ENCODE data around the gene PHF12.
A peak's percentile ranks its signal among the peaks of the same experiment; 100 is the strongest.

PHF12 gene

GRCh38 chr17:28974451-28974850 is 23.1 kb upstream of the PHF12 start:
- no peak for DNase-seq

- no peak for DNase-seq
These were observed 22.1 kb upstream of the PHF12 start for GRCh38 chr17:28973425-28973824.

DNA sequence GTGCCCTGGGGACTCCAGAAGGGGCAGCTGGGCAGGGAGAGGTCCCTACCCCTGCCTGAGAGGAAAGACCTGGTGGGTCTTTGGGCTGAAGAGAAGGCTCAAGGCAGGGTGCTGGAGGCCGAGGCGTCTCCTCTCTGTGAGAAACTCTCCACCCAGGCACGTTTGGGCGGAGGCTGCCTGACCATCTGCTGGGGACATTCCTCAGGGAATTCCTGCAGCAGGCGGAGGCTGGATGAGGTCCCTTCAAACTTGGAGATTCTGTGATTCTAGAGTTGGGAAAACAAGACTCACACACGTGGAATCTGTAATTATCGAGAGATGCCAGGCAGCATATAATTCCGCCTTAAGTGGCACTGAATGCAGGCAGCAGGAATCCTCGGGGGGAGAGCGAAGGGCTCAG is 21.1 kb upstream of the PHF12 start:
- DNase-seq: no peak

DNA sequence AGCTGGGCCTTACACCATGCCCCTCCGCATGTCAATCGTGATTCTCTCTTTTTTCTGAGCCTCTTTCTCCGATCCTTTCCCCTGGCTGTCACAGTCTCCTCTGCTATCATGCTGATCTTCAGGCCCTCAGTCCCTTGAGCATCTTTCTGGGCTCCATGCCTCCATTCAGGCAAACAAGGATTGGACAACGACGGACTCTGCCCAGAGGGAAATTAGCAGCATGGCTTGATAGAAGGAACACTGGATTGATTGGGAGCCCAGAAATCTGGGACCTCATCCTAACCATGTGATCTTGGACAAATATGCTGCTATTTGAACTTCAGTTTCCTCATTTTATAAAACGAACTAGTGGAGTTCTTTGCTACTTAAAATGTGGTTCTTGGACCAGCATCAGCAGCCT is 19.6 kb upstream of the PHF12 start:
- DNase-seq: no peak

GRCh38 chr17:28969706-28970393 is 18.5 kb upstream of the PHF12 start:
- DNase-seq: no peak

- no peak for DNase-seq
These were observed 17.6 kb upstream of the PHF12 start for GRCh38 chr17:28968914-28969295.

DNA sequence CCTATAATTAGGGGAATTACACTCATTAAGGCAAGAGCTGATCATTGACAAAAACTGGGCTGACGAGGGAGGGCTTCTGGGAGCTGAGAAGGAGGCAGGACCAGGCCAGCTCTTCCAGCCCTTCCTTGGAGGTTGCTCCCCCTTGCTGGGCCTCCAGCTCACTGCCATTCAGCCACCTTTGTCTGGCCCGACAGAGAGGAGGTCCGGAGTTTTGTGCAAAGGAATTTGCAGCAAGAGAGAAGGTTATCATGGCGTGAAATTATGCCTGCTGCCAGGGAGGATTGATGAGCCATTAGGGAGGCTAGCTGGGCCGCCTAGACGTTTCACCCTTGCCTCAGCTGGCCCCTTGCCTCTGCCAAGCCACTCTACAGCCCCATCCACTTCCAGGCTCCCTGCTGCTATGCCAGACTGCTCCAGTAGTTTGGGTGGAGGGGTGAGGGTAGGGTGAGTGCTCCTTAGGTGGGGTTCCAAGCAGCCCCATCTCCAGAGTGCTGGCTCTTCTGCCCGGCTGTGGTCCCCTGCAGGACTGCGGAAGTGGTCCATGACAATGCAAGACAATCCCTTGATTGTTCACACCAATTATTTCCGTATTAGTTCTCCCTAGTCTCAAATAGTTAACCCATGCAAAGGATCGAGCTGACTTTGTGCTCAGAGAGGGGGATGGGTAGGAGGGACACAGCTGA is 17.1 kb upstream of the PHF12 start:
- DNase-seq: no peak

- DNase-seq: no peak
These were observed 16.2 kb upstream of the PHF12 start for GRCh38 chr17:28967221-28968135.

DNA sequence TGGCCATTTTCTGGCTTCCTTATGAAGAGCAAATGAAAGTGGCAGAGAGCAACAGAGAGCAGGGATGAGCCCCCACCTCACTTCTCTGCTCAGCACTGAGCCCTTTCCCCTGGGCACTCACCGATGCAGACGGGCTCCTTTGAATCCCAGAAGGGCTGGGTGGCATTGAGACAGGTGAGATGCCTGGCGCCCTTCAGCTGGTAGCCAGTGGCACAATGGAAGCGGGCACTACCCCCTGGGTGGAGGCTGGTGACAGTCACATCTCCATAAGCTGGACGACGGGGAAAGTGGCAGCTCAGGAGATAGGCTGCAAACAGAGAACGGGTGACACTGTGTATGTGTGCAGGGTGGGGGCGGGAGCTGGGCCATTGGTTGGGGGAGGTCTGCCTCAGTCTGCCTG is 12.5 kb upstream of the PHF12 start:
- DNase-seq: no peak

DNA sequence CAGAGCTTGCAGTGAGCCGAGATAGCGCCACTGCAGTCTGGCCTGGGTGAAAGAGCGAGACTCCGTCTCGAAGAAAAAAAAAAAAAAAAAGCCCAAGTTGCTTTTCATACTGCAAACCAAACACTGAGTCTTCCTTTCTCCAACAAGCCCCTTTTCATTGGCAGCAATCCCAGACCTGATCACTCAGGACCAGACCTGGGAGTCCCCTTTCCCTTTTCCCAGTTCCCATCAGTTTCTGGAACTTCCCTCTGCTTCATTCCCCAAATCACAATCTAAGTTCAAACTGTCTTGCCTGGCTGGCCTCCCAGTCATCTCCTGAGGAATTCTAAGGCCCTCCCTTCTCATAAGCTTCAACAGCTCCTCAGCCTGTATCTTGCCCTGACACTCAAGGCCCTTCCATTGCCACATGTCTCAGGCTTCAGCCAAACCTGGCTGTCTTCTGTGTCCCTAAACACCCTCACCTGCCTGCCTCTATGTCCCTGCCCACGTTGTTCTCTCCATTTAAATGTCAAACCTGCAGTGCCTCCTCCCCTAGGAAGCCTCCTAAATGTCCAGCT is 11.8 kb upstream of the PHF12 start:
- DNase-seq: no peak

DNA sequence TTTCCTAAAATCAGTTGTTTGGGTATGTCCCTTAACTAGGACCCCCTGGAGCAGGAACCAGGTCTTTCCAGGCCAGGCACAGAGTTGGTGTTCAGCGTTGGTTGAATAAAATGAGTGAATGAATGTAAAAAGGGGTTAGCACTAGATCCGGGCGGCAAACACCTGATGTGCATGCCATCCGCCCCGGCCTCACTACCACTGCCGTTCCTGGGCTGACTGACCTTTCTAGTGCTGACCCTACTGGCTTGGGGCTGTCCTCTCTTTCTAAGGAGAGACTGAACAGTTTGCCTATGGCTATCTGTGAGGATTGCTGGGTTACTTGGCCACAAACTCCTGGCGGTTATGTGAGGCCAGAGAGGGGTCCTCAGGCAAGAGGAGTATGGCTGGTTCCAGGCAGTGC is 10.1 kb upstream of the PHF12 start:
- DNase-seq: no peak

DNA sequence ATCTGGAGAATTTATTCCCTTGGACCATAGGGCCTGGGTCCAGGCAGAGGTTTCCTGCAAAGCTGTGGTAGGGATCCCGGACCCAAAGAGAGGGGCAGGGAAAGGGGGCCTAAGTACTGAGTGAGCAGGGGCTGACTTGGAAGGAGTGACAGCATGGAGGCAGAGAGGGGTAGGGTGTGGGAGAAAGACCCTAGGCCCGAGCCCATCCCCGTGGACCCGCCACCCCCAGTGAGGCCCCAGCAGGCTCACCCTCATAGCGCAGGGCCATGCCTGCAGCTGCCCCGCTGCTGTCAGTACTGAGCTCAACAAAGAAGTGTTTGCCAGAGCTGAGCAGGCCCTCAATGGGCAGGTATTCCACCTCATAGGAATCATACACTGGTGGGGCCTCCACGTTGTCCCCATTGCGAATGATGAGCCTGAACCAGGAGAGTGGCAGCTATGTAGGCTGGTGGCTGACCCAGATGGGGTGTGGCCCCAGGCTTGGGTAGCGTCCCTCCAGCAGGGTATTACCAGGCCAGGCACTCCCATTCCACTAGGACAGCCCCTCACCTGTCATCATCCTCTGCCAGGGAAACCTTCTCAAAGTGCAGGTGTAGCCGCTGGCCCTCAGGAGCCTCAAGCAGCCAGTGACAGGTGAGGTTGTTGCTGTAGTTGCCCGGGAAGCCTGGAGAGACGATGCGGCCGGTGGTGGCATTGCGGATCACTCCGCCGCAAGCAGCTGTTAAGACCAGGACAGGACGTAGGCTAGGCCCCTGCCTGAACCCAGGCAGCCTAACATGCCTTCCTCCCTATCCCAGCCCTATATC is 9.1 kb upstream of the PHF12 start:
- no peak for DNase-seq

GRCh38 chr17:28959471-28959871 is 8.2 kb upstream of the PHF12 start:
- DNase-seq: no peak

DNA sequence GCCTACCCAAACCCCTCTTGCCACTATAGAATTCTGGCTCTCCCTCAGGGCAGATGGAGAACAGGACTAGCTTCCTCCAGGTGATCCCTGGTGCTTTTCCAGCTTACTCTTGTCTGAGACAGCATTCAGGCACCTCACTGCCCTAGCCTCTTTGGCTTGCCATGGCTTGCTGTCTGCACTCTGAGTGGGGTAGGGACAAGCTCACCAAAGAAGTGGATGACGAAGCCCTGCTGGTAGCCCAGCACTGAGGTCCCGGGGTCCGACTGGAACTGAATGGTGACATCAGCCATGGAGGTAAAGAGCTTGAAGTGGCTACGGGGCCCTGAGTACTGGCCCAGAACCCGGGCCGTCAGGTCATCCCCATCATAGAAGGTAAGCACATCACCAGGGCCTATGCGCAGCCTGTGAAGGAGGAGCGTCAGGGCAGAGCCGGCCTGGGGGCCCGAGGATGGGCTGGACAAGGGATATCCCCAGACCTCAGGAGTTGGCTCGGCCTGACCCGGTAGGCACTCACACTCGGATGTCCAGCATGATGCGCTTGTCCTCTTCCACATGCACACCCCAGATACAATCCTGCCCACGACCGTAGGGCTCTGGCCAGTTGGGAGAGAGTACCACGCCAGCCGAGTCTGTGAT is 7.6 kb upstream of the PHF12 start:
- DNase-seq: no peak

DNA sequence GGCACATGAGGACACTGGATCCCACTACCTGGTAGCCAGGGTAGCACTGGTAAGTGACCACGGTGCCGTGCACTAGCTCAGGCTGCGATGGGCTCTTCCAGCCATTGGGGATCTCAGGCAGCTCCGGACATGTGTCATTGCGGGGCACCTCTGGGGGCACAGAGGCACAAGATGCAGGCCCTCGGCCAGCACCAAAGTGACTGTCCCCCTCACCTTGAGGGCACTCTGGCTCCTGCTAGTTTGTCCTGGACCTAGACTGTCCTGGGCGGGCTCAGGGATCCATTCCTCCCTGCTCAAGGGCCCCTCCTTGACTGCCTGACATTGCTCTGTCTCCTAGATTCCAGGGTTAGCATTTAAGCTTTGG is 6.7 kb upstream of the PHF12 start:
- DNase-seq: no peak

GRCh38 chr17:28957277-28957991 is 6.1 kb upstream of the PHF12 start:
- DNase-seq: no peak

- DNase-seq: no peak
These were observed 5.5 kb upstream of the PHF12 start for GRCh38 chr17:28956861-28957260.

DNA sequence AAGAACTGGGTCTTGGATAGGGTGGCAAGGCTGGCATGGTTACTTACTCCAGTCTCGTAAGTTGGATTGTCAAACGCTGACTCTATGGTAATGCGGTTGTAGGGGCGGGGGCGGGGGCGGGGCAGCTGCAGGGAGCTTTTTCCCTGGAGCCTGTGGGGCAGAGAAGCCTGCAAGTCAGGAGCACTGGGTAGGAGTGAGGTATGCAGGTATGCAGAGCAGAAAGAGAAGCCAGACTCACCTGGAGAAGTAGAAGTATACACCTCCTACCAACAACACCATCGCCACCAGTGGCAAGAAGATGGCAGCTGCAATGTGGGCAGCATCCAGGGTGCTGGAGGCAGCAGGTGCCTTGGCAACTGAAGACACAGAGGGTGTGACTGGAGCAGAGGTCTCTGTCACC is 4.8 kb upstream of the PHF12 start:
- DNase-seq: no peak

DNA sequence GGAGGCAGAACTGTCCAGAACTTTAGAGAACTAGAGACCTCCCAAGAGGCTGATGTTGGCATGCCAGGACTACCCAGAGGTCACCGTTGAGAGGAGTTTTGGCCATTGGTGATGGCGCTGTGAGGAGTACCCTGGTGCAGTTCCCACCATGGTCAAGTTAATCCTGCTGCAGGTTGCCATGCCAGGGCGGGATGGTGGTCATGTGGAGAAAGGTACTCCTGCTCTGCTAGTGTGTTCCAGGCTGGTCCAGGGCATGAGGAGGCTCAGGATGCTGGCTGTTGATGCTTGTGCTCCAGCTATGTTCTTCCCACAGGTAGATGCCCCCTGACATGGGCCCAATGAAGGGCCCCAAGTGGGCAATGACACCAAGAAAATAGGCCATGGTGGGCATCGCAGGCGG is 4.1 kb upstream of the PHF12 start:
- no peak for DNase-seq

GRCh38 chr17:28954886-28955285 is 3.6 kb upstream of the PHF12 start:
- DNase-seq: no peak

- DNase-seq: peak; percentile 32
These were observed 2.3 kb upstream of the PHF12 start for GRCh38 chr17:28953444-28954118.

All from RPMI8226 (cell line).